HepG2 (cell line): ENCODE data around the gene TPSB2. TPM values are rescaled to one million over a fixed set of nuclear protein-coding genes. Genes with fewer than 3 reads are reported as not detected.

ENCODE experiments used
- ETV5 ChIP-seq: IDR thresholded peaks from 2 replicates; pipeline ENCODE4 v1.6.1; 2018; ENCODE audit warnings: missing biosample characterization, missing genetic modification reagents, inconsistent platforms, borderline replicate concordance
- GABPB1 ChIP-seq: IDR thresholded peaks from 2 replicates; pipeline ENCODE4 v1.6.1; 2016; ENCODE audit warnings: mild to moderate bottlenecking, missing genetic modification reagents, moderate library complexity, missing compliant biosample characterization
- HDAC1 ChIP-seq: sonication (generic); formaldehyde crosslinking; IDR thresholded peaks from 2 replicates; pipeline ENCODE4 v1.5.1; 2020; ENCODE audit warnings: mild to moderate bottlenecking, missing genetic modification reagents
- HMGXB4 ChIP-seq, 2 experiments: sonication (generic) in 1 of 2; formaldehyde crosslinking in 1 of 2; IDR thresholded peaks; 2 replicates each; pipeline versions ENCODE4 v1.4.0 to v1.6.1; 2018 to 2020; ENCODE audit warnings: missing genetic modification reagents in 2 of 2, borderline replicate concordance in 1 of 2, low read depth in 1 of 2, mild to moderate bottlenecking in 1 of 2, missing biosample characterization in 1 of 2
- MAZ ChIP-seq, 2 experiments: sonication (generic) in 1 of 2; formaldehyde crosslinking in 1 of 2; IDR thresholded peaks; 2 replicates each; pipeline versions ENCODE4 v1.5.0 to v1.6.1; 2012 to 2020; ENCODE audit warnings: low read depth in 2 of 2, mild to moderate bottlenecking in 2 of 2, borderline replicate concordance in 1 of 2, improper control_type of control experiment in 1 of 2, low read length in 1 of 2, missing genetic modification reagents in 1 of 2, moderate library complexity in 1 of 2
- MYC ChIP-seq: sonication (generic); formaldehyde crosslinking; IDR thresholded peaks from 2 replicates; pipeline ENCODE4 v1.9.0; 2021; ENCODE audit warnings: missing genetic modification reagents, borderline replicate concordance
- PAXIP1 ChIP-seq: sonication (generic); formaldehyde crosslinking; conservative IDR thresholded peaks from 2 replicates; pipeline ENCODE4 v1.4.0; 2020; ENCODE audit warnings: mild to moderate bottlenecking, missing genetic modification reagents, moderate library complexity
- STAG1 ChIP-seq: sonication (generic); formaldehyde crosslinking; IDR thresholded peaks from 2 replicates; pipeline ENCODE4 v1.4.0; 2020; ENCODE audit warnings: missing genetic modification reagents
- TFAP4 ChIP-seq: sonication (generic); IDR thresholded peaks from 2 replicates; pipeline ENCODE4 v1.6.1; 2016; ENCODE audit warnings: low read depth, borderline replicate concordance
- TRAFD1 ChIP-seq: sonication (generic); formaldehyde crosslinking; IDR thresholded peaks from 2 replicates; pipeline ENCODE4 v1.5.1; 2020; ENCODE audit warnings: missing genetic modification reagents, mild to moderate bottlenecking, borderline replicate concordance
- ZNF383 ChIP-seq: sonication (generic); formaldehyde crosslinking; IDR thresholded peaks from 2 replicates; pipeline ENCODE4 v1.4.0; 2020; ENCODE audit warnings: missing genetic modification reagents, mild to moderate bottlenecking, borderline replicate concordance
- ZNF580 ChIP-seq: IDR thresholded peaks from 2 replicates; pipeline ENCODE4 v1.6.1; 2016; ENCODE audit warnings: low read depth, borderline replicate concordance
- ZNF770 ChIP-seq: sonication (generic); formaldehyde crosslinking; IDR thresholded peaks from 2 replicates; pipeline ENCODE4 v1.5.0; 2020; ENCODE audit warnings: mild to moderate bottlenecking, missing genetic modification reagents
- ZNF788 ChIP-seq: sonication (generic); formaldehyde crosslinking; IDR thresholded peaks from 2 replicates; pipeline ENCODE4 v1.5.0; 2020; ENCODE audit warnings: mild to moderate bottlenecking, missing genetic modification reagents, borderline replicate concordance
- polyA plus RNA-seq, 8 experiments: library from polyadenylated mRNA; depleted of rRNA in 3 of 8; stranded (reverse) in 7 of 8; unstranded in 1 of 8; fragments of >200 nt; fragmentation: Illumina TruSeq in 4 of 8; extraction: Trizol in 4 of 8; gene quantifications; 2 replicates each; pipeline versions ENCODE4 v1.2.1 to v1.2.3, GENCODE V29; 2011 to 2016; ENCODE audit warnings: low read depth in 4 of 8, missing spikeins in 1 of 8, mixed read lengths in 1 of 8; ENCODE audit not compliant: insufficient read depth in 1 of 8
- total RNA-seq, 5 experiments: library from RNA; depleted of rRNA; stranded (reverse); fragments of >200 nt; fragmentation: Illumina TruSeq; extraction: Trizol; gene quantifications; 2 replicates each; pipeline ENCODE4 v1.2.3, GENCODE V29; 2016; ENCODE audit warnings: low read depth in 1 of 5

The TPSB2 gene
- total and polyA plus RNA-seq, 2 of the 13 experiments (the other 11 are each of a cell fraction or from before 2014, with no cell fraction given) = not detected

GRCh38 chr16:1184156-1184868, 45.7 kb downstream of the TPSB2 start (continued):
- peak; percentile 91 for TF ChIP-seq ZNF770 (CRISPR knock-in tag)
- no peak for TF ChIP-seq ZNF383 (CRISPR knock-in tag)
- no peak for TF ChIP-seq HDAC1
- TF ChIP-seq HMGXB4 (CRISPR knock-in tag; IDR thresholded peaks at IDR 0.05; ENCODE audit: borderline replicate concordance in 1 of 2, low read depth in 1 of 2) = 0 out of 4 replicates have a peak, but pooled peaks of 1 of the 2 experiments have one; percentile 38
- peak; percentile 35; the same call in 1 of the 2 replicates for TF ChIP-seq ZNF788 (CRISPR knock-in tag)
- TF ChIP-seq TFAP4 = no peak
- TF ChIP-seq ZNF580 (CRISPR knock-in tag) = 0 out of 2 replicates have a peak, but pooled peaks have one; percentile 50
- TF ChIP-seq GABPB1 = peak; percentile 63
- TF ChIP-seq TRAFD1 (CRISPR knock-in tag) = 0 out of 2 replicates have a peak, but pooled peaks have one; percentile 53
- peak; percentile 46 for TF ChIP-seq STAG1 (CRISPR knock-in tag)
- 0 out of 2 replicates have a peak, but pooled peaks have one; percentile 28 for TF ChIP-seq ETV5
- TF ChIP-seq PAXIP1 (CRISPR knock-in tag) = 0 out of 2 replicates have a peak, but pooled peaks have one; percentile 42
- TF ChIP-seq MAZ (IDR thresholded peaks at IDR 0.05; ENCODE audit: borderline replicate concordance, low read depth, low read length) = 0 out of 2 replicates have a peak, but pooled peaks have one; percentile 22
- 0 out of 2 replicates have a peak, but pooled peaks have one; percentile 32 for TF ChIP-seq MAZ (CRISPR knock-in tag; IDR thresholded peaks at IDR 0.05; ENCODE audit: low read depth)
- peak; percentile 76; the same call in 1 of the 2 replicates for TF ChIP-seq MYC
